GM19372 (cell line): ENCODE results near the gene CALY.

ENCODE experiments used
- ATAC-seq: cut with Tn5 transposase; IDR thresholded peaks from one replicate; pipeline ENCODE4 v1.9.1; 2021; ENCODE audit warnings: mild to moderate bottlenecking, low read depth, moderate library complexity; ENCODE audit not compliant: unreplicated experiment

The CALY gene

DNA sequence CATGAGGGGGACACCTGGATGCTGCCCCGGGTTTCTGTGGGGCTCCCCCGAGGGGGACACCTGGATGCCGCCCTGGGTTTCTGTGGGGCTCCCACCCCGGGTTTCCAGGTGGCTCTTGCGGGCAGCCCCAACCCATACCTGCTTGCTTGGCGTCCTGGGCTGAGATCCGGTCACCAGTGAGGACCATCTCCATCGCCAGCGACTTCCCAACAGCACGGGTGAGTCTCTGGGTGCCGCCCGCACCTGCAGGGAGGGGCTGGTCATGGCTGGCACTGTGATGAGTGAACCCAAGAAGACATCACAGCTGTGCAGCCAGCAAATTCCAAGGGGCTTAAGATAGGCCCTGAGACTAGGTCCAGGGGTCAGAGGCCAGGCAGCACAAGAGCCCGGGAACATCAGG lies 30.1 kb upstream of the CALY start:
- no peak for ATAC-seq

DNA sequence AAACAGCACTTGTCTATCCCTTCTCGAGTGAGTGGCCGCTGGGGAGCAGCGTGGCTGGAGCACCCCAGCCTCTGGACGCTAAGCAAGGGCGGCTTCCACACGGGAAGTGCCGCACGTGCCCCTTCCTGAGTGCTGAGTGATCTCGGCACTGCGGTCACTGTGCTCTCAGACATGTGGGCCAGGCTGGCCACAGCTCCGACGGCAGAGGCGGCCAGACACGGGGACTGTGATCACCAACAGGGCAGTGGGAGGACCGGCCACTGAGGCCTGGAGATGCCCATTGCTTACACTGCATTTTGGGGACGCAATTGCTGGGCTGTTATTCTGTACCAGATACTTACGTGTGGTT lies 29.4 kb upstream of the CALY start:
- ATAC-seq: no peak

DNA sequence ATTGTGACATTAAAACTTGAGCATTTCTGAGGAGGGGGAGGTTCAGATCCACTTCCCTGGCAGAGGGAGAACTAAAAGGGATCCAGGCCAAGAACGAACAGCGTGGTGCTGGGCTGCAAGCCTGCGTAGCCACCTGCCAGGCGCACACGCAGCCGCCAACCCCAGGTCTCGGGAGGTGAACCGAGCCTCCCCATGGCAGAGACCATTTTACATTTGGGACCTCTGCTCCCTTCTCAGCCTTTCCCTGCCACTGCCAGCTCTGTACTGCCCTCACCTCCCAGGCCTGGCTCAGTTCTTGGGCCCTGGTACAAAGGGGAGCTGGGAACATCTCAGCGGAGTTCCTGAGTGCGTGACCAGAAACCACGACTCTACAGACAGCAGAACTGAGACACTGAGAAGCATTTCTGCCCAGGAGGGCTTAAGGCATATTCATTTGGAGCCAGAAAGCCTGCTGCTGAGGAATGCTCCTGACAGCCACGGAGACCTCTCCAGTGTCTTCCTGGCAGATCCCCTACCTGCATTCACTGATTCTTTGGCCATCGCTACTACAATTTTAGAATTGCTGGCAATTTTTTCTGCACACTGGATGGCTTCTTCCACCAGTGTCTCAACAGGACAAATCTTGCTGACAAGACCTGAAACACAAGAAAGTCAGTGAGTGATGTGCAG lies 28.9 kb upstream of the CALY start:
- no peak for ATAC-seq

DNA sequence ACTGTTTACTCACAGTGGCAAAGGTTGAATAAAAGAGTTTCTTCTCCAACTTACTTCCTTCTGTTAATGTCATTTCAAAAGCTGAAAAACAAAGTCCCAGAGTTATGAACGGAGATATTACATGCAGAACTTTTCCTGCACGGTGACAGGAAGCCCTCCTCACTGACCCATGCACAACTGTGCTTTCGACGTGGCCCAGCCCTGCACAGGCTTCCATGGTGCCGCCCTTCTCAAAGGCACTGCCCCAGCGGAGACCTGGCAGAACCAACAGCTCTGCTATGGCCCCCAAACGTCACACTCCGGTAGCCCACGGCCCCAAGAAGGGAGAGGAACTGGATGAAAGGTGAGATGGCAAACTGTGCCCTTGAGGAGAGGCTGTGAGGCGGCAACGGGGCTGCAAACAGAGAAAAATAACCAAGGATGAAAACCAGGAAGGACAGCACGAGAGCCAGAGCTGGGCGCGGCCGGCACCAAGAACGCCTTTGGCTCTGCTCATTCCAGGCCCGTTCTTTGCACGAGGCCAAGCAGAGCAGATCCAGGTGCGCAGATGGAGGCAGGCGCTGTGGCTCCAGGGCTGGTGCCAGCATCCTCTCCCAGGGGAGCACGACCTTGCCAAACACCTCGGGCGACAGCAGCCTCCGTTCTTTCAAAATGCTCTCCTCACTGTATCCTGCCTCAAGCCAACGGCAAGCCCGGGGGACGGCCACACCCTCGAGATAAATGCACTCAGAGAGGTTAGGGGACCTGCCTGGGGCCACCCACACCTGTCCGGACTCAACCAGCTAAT lies 28.1 kb upstream of the CALY start:
- no peak for ATAC-seq

DNA sequence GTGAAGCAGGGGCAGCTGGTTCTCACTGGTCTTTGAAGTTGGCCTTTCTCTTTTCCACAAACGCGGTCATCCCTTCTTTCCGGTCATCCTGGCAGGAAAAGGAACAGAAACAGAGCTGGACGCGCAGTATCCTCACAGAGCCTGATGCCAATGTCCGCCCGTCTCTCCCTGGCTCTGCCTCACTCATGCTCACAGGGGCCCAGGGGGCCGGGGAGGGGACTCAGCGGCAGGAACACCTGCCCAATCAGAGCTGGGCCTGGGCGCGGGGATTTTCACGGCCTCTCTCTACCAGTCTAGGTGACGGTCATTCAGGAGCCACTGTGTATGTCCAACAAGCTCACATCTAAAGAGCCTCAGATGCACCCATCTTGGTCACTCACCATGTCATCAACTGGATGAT lies 26.1 kb upstream of the CALY start:
- no peak for ATAC-seq

DNA sequence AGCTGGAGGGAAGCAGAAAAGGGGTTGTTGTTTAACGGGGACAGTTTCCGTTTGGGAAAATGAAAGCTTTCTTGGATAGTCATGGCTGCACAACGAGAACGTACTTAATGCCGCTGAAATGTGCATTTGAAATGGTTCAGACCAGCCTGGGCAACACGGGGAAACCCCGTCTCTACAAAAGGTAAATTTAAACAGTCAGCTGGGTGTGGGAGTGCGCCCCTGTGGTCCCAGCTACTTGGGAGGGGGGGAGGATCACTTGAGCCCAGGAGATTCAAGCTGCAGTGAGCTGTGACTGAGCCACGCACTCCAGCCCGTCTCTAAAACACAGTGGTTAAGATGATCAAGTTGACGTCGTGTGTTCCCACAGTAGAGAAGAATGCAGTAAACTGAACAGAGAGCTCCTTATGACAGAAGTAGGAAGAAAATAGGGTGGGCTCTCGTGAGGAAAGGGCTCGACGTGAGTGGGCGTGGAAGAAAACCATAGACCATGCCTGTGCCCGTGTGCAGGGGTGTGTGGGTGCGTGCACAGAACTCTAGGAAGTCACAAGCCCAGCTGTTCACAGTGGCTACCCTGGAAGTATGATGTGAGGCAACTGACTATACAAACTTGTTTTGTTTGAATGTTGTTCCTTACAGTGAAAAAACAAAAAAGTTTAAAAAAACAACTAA lies 25.2 kb upstream of the CALY start:
- no peak for ATAC-seq

DNA sequence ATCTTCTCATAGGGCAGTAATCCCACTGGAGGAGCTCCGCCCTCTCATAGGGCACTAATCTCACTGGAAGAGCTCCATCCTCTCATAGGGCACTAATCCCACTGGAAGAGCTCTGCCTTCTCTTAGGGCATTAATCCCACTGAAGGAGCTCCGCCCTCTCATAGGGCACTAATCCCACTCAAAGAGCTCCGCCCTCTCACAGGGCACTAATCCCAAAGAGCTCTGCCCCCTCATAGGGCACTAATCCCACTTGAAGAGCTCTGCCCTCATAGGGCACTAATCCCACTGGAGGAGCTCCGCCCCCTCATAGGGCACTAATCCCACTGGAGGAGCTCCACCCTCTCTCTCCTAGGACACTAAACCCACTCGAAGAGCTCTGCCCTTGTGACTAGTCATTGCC lies 24.5 kb upstream of the CALY start:
- ATAC-seq: no peak

DNA sequence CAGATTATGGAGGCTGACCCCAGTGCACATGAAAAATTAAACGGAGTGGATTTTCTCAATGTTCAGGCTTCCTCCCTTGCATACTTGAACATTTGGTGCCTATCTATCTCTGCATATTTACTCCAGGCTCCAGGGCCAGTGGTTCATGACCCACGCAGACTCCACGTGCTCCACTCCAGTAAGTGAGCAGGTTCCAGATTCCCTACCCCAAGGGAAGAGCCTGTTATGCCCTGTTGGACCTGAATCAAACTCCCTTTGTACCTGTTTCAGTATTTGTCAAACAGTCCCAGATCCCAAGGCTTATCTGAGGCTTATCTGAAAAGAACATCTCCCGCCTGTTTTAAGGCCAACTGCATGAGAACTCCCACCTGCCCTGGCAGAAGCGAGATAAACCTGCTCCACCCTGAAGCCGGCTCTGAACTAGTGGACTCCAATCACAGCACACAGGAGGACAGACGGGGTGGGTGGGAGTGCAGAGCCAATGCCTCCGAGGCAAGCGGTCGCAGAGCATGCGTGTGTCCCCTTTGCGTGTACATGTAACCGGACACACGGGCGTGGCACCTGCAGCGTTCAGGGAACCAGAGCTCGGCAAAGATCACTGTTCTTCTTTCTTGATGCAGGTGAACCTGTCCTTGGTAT lies 23.4 kb upstream of the CALY start:
- no peak for ATAC-seq

DNA sequence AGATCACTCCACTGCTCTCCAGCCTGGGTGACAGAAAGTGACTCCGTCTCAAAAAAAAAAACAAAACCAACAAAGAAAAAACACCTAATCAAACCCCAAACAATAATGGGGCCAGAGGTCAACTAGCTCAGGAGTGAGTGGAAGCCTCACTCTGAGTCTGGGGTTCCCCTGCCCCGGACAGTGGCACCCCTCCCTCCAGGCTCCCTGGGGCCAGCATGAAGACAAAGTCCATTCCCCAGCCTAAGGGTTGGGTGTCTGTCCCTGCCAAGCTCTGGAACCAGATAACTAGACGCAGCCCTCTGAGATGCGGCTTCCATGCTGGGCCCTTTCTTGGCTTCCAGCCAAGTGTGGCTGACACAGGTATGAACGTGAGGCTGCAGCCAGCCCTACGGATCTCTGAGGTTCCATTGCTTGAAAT lies 22.9 kb upstream of the CALY start:
- ATAC-seq: no peak

DNA sequence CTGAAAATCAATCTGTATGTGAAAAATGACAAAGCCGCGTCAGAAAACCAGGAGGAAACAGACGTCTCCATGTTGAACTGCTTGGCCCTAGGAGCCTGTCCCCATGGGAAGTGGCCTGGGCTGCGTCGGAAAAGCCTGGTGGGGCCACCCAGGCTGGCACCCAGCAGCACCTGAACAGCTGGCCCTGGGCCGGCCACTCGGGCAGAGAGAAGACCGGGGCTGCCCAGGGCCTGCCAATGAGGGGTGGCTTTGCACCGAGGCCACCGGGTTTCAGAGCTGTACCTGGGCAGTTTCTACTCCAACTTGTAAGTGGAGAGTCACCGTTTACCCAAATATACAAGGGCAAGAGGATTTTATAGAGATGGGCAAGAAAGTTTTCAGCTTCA lies 22.2 kb upstream of the CALY start:
- ATAC-seq: no peak

DNA sequence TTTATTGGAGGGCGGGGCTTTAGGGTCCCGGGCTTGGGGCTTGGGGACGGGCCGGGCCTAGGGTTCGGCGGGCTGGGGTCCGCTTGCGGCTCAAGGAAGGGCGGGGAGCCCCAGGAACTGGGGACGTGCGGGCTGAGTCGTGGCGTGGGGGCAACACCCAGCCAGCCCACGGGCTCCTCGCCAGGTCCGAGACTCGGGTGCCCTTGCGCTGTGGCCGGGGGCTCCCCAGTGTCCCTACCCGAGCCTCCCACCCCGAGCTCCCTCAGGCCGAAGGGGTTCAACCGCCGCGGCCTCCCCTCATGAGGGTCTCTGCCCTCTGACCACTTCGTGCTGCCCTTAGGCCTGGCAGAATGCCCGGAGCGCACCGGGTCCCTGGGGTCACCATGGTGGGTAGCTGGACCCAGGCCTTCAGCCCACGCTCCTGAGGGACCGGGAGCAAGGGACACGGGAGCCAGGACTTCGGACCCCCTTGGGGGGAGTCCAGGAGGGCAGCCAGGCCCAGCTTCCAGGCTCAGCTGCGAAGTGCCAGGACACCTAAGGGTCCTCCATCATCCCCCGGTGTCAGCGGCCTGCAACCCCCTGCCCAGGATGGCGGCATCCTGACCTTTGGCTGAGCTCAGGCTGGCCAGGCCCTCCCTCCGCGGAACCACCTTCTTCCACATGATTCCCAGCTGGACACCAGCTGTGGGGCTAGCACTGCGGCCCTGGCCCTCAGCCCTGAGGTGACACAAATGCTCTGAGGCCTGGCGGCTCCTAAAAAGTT lies 21.6 kb upstream of the CALY start:
- ATAC-seq: no peak

DNA sequence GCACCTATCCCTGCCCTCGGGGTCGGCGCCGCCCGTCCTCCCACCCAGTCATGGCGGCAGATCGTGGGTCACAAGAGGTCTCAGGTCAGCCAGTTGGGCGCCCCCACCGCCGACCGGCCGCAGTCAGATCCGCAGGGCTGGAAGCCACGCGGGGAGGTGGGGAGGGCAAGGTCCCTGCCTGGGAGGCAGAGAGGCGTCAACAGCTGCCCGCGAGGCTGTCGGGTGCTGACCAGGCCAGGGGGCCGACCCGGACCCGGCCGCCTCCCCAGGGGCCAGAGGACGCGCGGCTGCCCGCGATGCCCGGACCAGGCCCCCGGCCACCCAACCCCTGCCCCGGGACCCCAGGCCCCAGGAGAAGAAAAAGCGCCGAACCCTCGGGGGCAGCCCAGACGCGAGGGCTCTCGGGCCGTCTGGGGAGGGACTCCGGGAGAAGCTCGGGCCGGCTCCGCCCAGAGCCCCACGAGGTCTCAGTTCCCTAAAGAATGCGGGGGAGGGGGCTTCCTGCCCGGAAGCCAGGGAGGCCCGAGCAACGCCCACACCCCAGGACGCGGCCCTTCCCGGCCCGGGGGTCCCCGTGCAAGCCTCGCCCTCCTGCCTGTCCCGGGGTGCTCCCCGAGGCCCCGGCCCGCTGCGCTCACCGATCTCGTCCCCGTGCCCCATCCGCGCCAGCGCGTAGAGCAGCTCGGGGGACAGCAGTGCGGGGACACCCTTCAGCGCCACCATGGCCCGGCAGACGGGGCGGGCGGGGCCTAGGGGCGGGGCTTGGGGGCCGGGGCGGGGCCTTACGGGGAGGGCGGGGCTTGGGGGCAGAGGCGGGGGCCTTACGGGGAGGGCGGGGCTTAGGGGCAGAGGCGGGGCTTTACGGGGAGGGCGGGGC lies 20.8 kb upstream of the CALY start, which contains the start of gene FUOM:
Gene FUOM, minus strand, starts transcription at position 735 of the 877 bp plus-strand sequence. Its CDS starts 12 bp downstream, at position 723.
- peak; percentile 78 for ATAC-seq

DNA sequence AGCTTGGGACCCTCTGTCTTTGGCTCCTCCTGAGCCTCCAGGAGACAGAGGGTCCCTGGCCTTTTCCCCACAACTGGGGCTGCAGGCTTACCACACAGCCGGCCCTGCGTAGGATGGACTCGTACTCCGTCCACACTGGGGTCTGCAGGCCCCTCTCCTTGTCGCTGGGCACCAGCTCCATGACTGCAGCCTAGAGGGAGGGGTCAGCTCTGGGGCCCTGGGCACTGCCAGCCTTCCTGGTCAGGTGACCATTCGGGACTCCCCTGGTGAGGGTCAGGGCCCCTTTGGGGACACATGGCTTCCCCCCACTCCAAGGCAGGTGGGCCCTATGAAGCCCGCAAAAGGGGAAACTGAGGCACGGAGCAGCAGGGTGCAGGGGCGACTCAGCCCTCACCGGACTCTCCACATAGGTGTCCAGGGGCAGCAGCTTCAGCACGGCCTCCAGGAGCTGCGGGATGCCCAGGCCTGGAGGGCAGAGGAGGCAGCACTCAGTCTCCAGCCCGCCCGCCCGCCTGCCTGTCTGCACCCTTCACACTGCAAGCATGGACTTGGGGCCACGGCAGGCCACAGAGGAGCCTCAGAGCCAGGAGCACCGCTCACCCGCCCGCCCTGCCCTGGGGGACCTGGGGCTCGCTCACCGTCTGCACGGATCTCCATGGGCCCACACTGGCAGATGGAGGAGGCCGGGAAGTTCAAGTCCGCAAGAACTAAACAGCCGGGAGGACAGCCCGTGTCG lies 20.0 kb upstream of the CALY start:
- ATAC-seq: no peak

DNA sequence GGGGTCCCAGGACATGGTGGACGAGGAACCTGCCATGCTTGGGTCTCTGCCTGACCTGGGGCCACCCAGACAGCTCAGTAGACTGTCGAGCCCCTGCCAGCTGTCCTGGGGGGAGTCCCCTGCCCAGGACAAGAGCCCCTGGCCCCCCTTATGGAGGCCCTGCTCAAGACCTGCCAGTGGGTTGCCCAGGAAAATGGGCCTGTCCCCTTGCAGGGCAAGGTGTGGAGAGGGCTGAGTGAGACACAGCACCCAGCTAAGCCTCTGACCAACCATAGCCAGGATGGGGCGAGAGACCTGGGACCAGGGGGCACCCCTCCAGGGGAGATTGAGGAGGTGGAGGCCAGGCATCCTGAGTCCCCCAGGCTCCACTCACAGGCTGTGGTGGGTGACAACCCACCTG lies 19.3 kb upstream of the CALY start:
- no peak for ATAC-seq

DNA sequence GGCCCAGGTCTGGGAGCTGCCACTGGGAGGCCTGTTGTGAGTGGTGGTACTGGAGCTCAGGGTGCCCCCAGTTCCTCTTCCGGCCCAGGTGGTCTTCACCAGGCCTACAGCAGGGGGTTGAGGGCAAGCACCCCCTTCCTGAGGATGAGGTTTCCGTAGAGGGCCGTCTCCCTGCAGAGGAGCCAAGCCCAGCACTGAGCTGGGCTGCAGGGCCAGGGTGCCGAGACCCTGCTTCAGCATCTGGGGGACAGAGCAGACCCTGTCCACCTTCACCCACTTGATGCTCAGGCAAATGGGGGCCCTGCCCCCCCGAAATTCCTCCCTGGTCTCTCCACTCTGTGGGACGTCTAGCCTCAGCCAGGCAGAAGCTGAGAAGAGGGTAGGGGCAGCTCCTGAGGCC lies 18.6 kb upstream of the CALY start:
- ATAC-seq: no peak

DNA sequence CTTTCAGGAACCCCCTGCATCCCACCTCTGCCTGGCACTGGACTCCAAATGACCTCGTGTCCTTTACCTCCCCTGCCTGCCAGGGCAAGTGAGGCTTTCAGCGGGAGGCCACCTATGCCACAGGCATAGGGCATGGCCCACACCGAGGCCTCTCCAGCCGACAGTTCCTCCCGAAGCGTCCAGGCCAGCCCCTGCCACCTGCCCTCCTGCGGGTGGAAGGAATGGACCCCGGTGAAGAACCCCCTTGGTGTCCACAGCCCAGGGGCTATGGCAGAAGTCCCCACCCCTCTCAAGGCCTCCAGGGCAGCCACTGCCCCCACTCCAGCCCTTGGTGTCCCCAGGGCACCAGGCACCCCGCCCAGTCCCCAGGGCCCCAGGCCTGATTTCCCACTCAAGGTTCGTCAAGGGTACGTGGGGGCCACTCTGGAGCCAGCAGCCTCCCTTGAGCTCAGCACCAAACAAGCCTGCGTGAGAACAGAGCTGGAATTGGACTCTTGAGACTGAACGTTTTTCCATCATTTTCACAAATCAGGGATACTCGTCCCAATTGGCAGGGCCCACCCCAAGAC lies 18.1 kb upstream of the CALY start:
- no peak for ATAC-seq

DNA sequence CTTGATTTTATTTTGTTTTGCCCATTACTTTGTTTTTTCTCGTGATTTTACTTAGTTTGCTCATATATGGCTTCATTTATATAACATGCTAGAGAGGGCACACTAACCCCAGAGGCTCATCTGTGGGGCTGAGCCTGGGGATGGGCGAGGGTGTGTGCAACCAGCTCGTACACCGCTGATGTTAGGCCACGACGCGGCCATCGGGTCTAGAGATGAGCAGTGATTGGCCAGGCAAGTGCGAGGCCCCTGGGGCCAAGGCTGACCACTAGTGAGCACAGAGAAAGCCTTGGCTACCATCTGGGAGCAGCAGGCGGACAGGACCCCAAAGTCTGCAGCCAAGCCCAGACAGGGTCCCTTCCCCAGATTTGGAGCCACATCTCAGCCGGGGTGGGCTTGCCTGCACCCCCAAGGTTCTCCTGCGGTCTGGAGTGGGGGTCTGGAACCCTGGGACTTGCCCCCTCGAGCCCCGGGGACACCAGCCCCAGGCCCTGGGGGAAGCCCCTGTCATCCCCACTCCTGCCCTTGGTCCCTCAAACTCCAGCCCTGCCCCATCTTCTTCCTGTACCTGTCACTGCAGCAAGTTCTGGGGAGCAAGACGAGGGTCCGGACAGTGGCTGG lies 17.4 kb upstream of the CALY start:
- ATAC-seq: no peak
